GM23338 (cell line): ENCODE results near the gene HERC4. TPM values are rescaled to one million over a fixed set of nuclear protein-coding genes. Genes with fewer than 3 reads are reported as not detected.

Experiments used
- ATAC-seq: fragments of 200-7000 bp; cut with Tn5 transposase; 3 replicates; pipeline ENCODE4 v1.9.1; 2020
- DNase-seq: peaks from one replicate; pipeline ENCODE4 v3.0.0-alpha.2; 2015; ENCODE audit warnings: low spot score
- H2AFZ ChIP-seq: fragments of 200-600 bp; sonication (generic); 2 replicates; pipeline ENCODE4 v1.8.0; 2016; ENCODE audit warnings: antibody characterized with exemption, mild to moderate bottlenecking, moderate library complexity
- H3F3A ChIP-seq: fragments of 200-600 bp; sonication (generic); replicated peaks from 2 replicates; pipeline ENCODE4 v1.8.0; 2017; ENCODE audit warnings: antibody characterized with exemption, mixed run types, low read depth
- H3K27ac ChIP-seq: fragments of 200-600 bp; sonication (generic); 2 replicates; pipeline ENCODE4 v1.6.1; 2016; ENCODE audit warnings: low read depth
- H3K27me3 ChIP-seq: fragments of 200-600 bp; sonication (generic); 2 replicates; pipeline ENCODE4 v1.8.0; 2016; ENCODE audit warnings: mild to moderate bottlenecking, mixed run types, moderate library complexity; ENCODE audit not compliant: insufficient read depth
- H3K36me3 ChIP-seq: fragments of 200-600 bp; sonication (generic); 2 replicates; pipeline ENCODE4 v1.8.0; 2016; ENCODE audit warnings: mild to moderate bottlenecking; ENCODE audit not compliant: insufficient read depth
- H3K4me1 ChIP-seq: fragments of 200-600 bp; sonication (generic); 2 replicates; pipeline ENCODE4 v1.8.0; 2016; ENCODE audit warnings: mild to moderate bottlenecking, moderate library complexity; ENCODE audit not compliant: insufficient read depth
- H3K4me2 ChIP-seq: fragments of 200-600 bp; sonication (generic); 2 replicates; pipeline ENCODE4 v1.7.1; 2017; ENCODE audit warnings: mixed run types
- H3K4me3 ChIP-seq: fragments of 200-600 bp; sonication (generic); 2 replicates; pipeline ENCODE4 v1.6.1; 2016; ENCODE audit warnings: mixed run types
- H3K79me2 ChIP-seq: fragments of 200-600 bp; sonication (generic); replicated peaks from 2 replicates; pipeline ENCODE4 v1.8.0; 2017; ENCODE audit warnings: mild to moderate bottlenecking; ENCODE audit not compliant: insufficient read depth
- H3K9me2 ChIP-seq: fragments of 200-600 bp; sonication (generic); 2 replicates; pipeline ENCODE4 v1.8.0; 2017; ENCODE audit not compliant: insufficient read depth
- H4K20me1 ChIP-seq: fragments of 200-600 bp; sonication (generic); replicated peaks from 2 replicates; pipeline ENCODE4 v1.8.0; 2017; ENCODE audit warnings: mild to moderate bottlenecking; ENCODE audit not compliant: insufficient read depth
- H3K27ac Mint-ChIP-seq: 2 replicates; pipeline ENCODE4 v1.8.0; 2020; ENCODE audit warnings: inconsistent platforms, mild to moderate bottlenecking, moderate library complexity, mixed read lengths
- H3K27me3 Mint-ChIP-seq: 3 replicates; pipeline ENCODE4 v1.8.0; 2022; ENCODE audit warnings: low read depth, mild to moderate bottlenecking, moderate library complexity, mixed read lengths, inconsistent platforms; ENCODE audit not compliant: insufficient read depth, poor library complexity
- H3K36me3 Mint-ChIP-seq: 3 replicates; pipeline ENCODE4 v1.8.0; 2021; ENCODE audit warnings: low read depth, mild to moderate bottlenecking, inconsistent platforms, moderate library complexity, mixed read lengths
- H3K4me1 Mint-ChIP-seq: 3 replicates; pipeline ENCODE4 v1.8.0; 2020; ENCODE audit warnings: mild to moderate bottlenecking, inconsistent platforms, mixed read lengths
- H3K4me3 Mint-ChIP-seq: 3 replicates; pipeline ENCODE4 v1.8.0; 2021; ENCODE audit warnings: moderate library complexity, mild to moderate bottlenecking, inconsistent platforms, mixed read lengths
- H3K9me3 Mint-ChIP-seq: 3 replicates; pipeline ENCODE4 v1.8.0; 2020; ENCODE audit warnings: moderate library complexity, mild to moderate bottlenecking, inconsistent platforms, mixed read lengths
- CREB1 ChIP-seq: fragments of 250-450 bp; sonication (Bioruptor Pico); IDR thresholded peaks from 2 replicates; pipeline ENCODE4 v1.5.0; 2020; ENCODE audit warnings: low read depth, mild to moderate bottlenecking, moderate library complexity
- CTCF ChIP-seq, 2 experiments: fragments of 200-600 bp in 1 of 2; sonication (generic) in 1 of 2; conservative IDR thresholded peaks; 2 replicates each; pipeline versions ENCODE4 v1.5.1 to v1.6.1; 2016 to 2017; ENCODE audit warnings: antibody characterized with exemption in 2 of 2, low read depth in 2 of 2, mild to moderate bottlenecking in 2 of 2, moderate library complexity in 1 of 2
- ETS1 ChIP-seq: IDR thresholded peaks from 2 replicates; pipeline ENCODE4 v1.6.1; 2016; ENCODE audit warnings: antibody characterized with exemption
- EZH2 ChIP-seq: fragments of 200-600 bp; sonication (generic); IDR thresholded peaks from one replicate; pipeline ENCODE4 v1.8.0; 2017; ENCODE audit warnings: antibody characterized with exemption, mild to moderate bottlenecking, low read depth; ENCODE audit not compliant: unreplicated experiment
- EZH2phosphoT487 ChIP-seq: fragments of 200-600 bp; sonication (generic); IDR thresholded peaks from one replicate; pipeline ENCODE4 v1.8.1; 2018; ENCODE audit warnings: antibody characterized with exemption; ENCODE audit not compliant: unreplicated experiment
- JUNB ChIP-seq: IDR thresholded peaks from one replicate; pipeline ENCODE4 v1.6.1; 2016; ENCODE audit warnings: antibody characterized with exemption; ENCODE audit not compliant: unreplicated experiment
- NANOG ChIP-seq: IDR thresholded peaks from 2 replicates; pipeline ENCODE4 v1.6.1; 2016; ENCODE audit warnings: antibody characterized with exemption, borderline replicate concordance
- POLR2AphosphoS5 ChIP-seq: IDR thresholded peaks from 2 replicates; pipeline ENCODE4 v1.6.1; 2016; ENCODE audit warnings: antibody characterized with exemption, low read depth
- REST ChIP-seq: IDR thresholded peaks from one replicate; pipeline ENCODE4 v1.6.1; 2018; ENCODE audit warnings: antibody characterized with exemption; ENCODE audit not compliant: unreplicated experiment
- STAT1 ChIP-seq: IDR thresholded peaks from one replicate; pipeline ENCODE4 v1.6.1; 2016; ENCODE audit warnings: antibody characterized with exemption; ENCODE audit not compliant: unreplicated experiment
- ZNF114 ChIP-seq: fragments of 250-450 bp; sonication (Bioruptor Pico); IDR thresholded peaks from 2 replicates; pipeline ENCODE4 v1.5.0; 2020; ENCODE audit warnings: mild to moderate bottlenecking, moderate library complexity
- ZNF331 ChIP-seq: fragments of 250-450 bp; sonication (Bioruptor Pico); IDR thresholded peaks from 2 replicates; pipeline ENCODE4 v1.5.0; 2020; ENCODE audit warnings: low read depth, mild to moderate bottlenecking, moderate library complexity
- ZNF462 ChIP-seq: fragments of 250-450 bp; sonication (Bioruptor Pico); IDR thresholded peaks from 2 replicates; pipeline ENCODE4 v1.5.0; 2020; ENCODE audit warnings: mild to moderate bottlenecking, moderate library complexity
- polyA plus RNA-seq: library from polyadenylated mRNA; unstranded; fragments of >200 nt; fragmentation: Nextera tagmentation; extraction: Ambion mirVana; gene quantifications from 2 replicates; pipeline ENCODE4 v1.2.1, GENCODE V29; 2016
- total RNA-seq: library from RNA; depleted of rRNA; stranded (reverse); fragments of >200 nt; shearing (Covaris generic); gene quantifications from 2 replicates; pipeline ENCODE4 v1.2.3, GENCODE V29; 2014

The HERC4 gene
- total and polyA plus RNA-seq, 2 experiments from 2014 or later = 20.1 to 67.2 TPM

- Mint-ChIP-seq H3K4me3 (no peak overlapping the region), H3K27me3 (peaks cover 2% of the 10 kb centered on the region), H3K27ac (no peak overlapping the region; the same call in 1 of the 2 replicates), H3K9me3 (no peaks in the 10 kb centered on the region), H3K4me1 (no peaks in the 10 kb centered on the region; the same call in 2 of the 3 replicates), H3K36me3 (no peaks in the 10 kb centered on the region)
- H3K4me3 ChIP-seq = no peak overlapping the region
- DNase-seq (no peak), ATAC-seq (no peak)
- no peak for TF ChIP-seq STAT1
- no peak for TF ChIP-seq REST
- TF ChIP-seq EZH2phosphoT487 = no peak
- TF ChIP-seq ZNF462 (CRISPR knock-in tag) = no peak
- no peak for TF ChIP-seq ZNF114 (CRISPR knock-in tag)
- TF ChIP-seq CREB1 (CRISPR knock-in tag) = no peak
- no peak for TF ChIP-seq ETS1
- TF ChIP-seq ZNF331 = no peak
- no peak for TF ChIP-seq NANOG
- no peak for TF ChIP-seq POLR2AphosphoS5
- TF ChIP-seq JUNB = no peak
- TF ChIP-seq EZH2 = no peak
- no peak for TF ChIP-seq CTCF (conservative IDR thresholded peaks at IDR 0.05; ENCODE audit: low read depth in 2 of 2)
- no peaks in the 10 kb centered on the region for H3K79me2 ChIP-seq
- no peaks in the 10 kb centered on the region for H3K27me3 ChIP-seq
- no peaks in the 10 kb centered on the region for H3F3A ChIP-seq
- H4K20me1 ChIP-seq = no peaks in the 10 kb centered on the region
- H3K36me3 ChIP-seq = no peaks in the 10 kb centered on the region
- no peaks in the 10 kb centered on the region for H3K9me2 ChIP-seq
- no peak overlapping the region for H3K27ac ChIP-seq
- H3K4me2 ChIP-seq = no peak overlapping the region
- H3K4me1 ChIP-seq = no peaks in the 10 kb centered on the region; the same call in 1 of the 2 replicates
- H2AFZ ChIP-seq = no peak overlapping the region
Observed at GRCh38 chr10:68101066-68101465, 26.0 kb upstream of the HERC4 start.
